PC-9 (cell line): ENCODE data around the gene FKBP1B. TPM values are rescaled to one million over a fixed set of nuclear protein-coding genes. Genes with fewer than 3 reads are reported as not detected.

ENCODE experiments used
- BruUV-seq: library from RNA; stranded (reverse); fragments of 400-500 nt; replicated peaks from 2 replicates; lab custom pipeline; 2021; lab: Mats Ljungman, UMichigan
- CTCF ChIA-PET: fragments of 300-600 bp; sonication (Branson Sonifier 250); formaldehyde crosslinking; loops from one replicate; lab custom pipeline; 2022; ENCODE audit warnings: antibody characterized with exemption; lab: Charles Lee
- POLR2A ChIA-PET: fragments of 300-600 bp; sonication (Branson Sonifier 250); formaldehyde crosslinking; loops from one replicate; lab custom pipeline; 2022; ENCODE audit warnings: antibody characterized with exemption; ENCODE audit not compliant: unreplicated experiment; lab: Charles Lee
- DNase-seq, 2 experiments: peaks; one replicate each; pipeline versions ENCODE4 v3.0.0 to v3.0.0-alpha.2; 2015 to 2022; ENCODE audit warnings: mixed read lengths in 1 of 2
- H2AFZ ChIP-seq: fragments of 200-600 bp; sonication (generic); 2 replicates; pipeline ENCODE4 v1.8.1; 2017; ENCODE audit warnings: antibody characterized with exemption
- H3F3A ChIP-seq: fragments of 200-600 bp; sonication (generic); 2 replicates; pipeline ENCODE4 v1.8.1; 2017; ENCODE audit warnings: antibody characterized with exemption, mild to moderate bottlenecking, low read depth; ENCODE audit not compliant: insufficient read depth
- H3K27ac ChIP-seq: fragments of 200-600 bp; sonication (generic); 2 replicates; pipeline ENCODE4 v1.6.1; 2016; ENCODE audit warnings: mixed run types
- H3K27me3 ChIP-seq: fragments of 200-600 bp; sonication (generic); 2 replicates; pipeline ENCODE4 v1.6.1; 2016; ENCODE audit warnings: low read depth, mixed run types; ENCODE audit not compliant: insufficient read depth
- H3K36me3 ChIP-seq: fragments of 200-600 bp; sonication (generic); 2 replicates; pipeline ENCODE4 v1.6.1; 2016; ENCODE audit warnings: low read depth, mixed run types
- H3K4me1 ChIP-seq: fragments of 200-600 bp; sonication (generic); replicated peaks from 2 replicates; pipeline ENCODE4 v1.6.1; 2016; ENCODE audit warnings: mixed run types; ENCODE audit not compliant: insufficient read depth
- H3K4me2 ChIP-seq: fragments of 200-600 bp; sonication (generic); 2 replicates; pipeline ENCODE4 v1.6.1; 2017; ENCODE audit warnings: mixed run types
- H3K4me3 ChIP-seq: fragments of 200-600 bp; sonication (generic); 2 replicates; pipeline ENCODE4 v1.6.1; 2016; ENCODE audit warnings: mixed run types
- H3K79me2 ChIP-seq: fragments of 200-600 bp; sonication (generic); 2 replicates; pipeline ENCODE4 v1.6.1; 2017; ENCODE audit warnings: low read depth, mixed run types
- H3K9me2 ChIP-seq: fragments of 200-600 bp; sonication (generic); 2 replicates; pipeline ENCODE4 v1.8.1; 2017; ENCODE audit warnings: mild to moderate bottlenecking; ENCODE audit not compliant: insufficient read depth
- H3K9me3 ChIP-seq: fragments of 200-600 bp; sonication (generic); 2 replicates; pipeline ENCODE4 v1.8.1; 2016; ENCODE audit warnings: low read depth; ENCODE audit not compliant: insufficient read depth
- H4K20me1 ChIP-seq: fragments of 200-600 bp; sonication (generic); 2 replicates; pipeline ENCODE4 v1.8.1; 2017; ENCODE audit not compliant: insufficient read depth
- CTCF ChIP-seq: fragments of 200-600 bp; sonication (generic); conservative IDR thresholded peaks from 2 replicates; pipeline ENCODE4 v1.6.1; 2017; ENCODE audit warnings: mixed run types, antibody characterized with exemption, mild to moderate bottlenecking, moderate library complexity
- EZH2 ChIP-seq: fragments of 200-600 bp; sonication (generic); IDR thresholded peaks from 2 replicates; pipeline ENCODE4 v1.8.0; 2017; ENCODE audit warnings: antibody characterized with exemption, low read depth
- intact Hi-C: fragments of 100-400 bp; cut with micrococcal nuclease; formaldehyde crosslinking; loops from one replicate; pipeline ENCODE4 v1.10.0; 2022; ENCODE audit not compliant: unreplicated experiment
- total RNA-seq: library from RNA; stranded (reverse); gene quantifications from 2 replicates; pipeline ENCODE4 v1.2.3, GENCODE V29; 2021

Gene FKBP1B
- total RNA-seq, 1 experiment from 2014 or later: 4.5 TPM

GRCh38 chr2:24084386-24085199, 35.1 kb downstream of the FKBP1B start, which contains the start of gene TP53I3:
TSS of gene TP53I3 (minus strand) at chr2:24084834. CDS start at chr2:24084326, 508 bp downstream.
- no peaks in the 10 kb centered on the region for H3K9me2 ChIP-seq
- H3K4me3 ChIP-seq: peak within 1 kb of the TSS; percentile 71
- H3K79me2 ChIP-seq: no peaks in the 10 kb centered on the region
- H3K36me3 ChIP-seq: no peaks in the 10 kb centered on the region
- no peaks in the 10 kb centered on the region for H3K27me3 ChIP-seq
- peak; percentile 96 for TF ChIP-seq CTCF
- no peak for TF ChIP-seq EZH2
- TSS peak; percentile 77 for BruUV-seq
- no peaks in the 10 kb centered on the region for H4K20me1 ChIP-seq
- DNase-seq: peak; percentile 75 to 91
- H3K27ac ChIP-seq: peak within 1 kb of the TSS; percentile 61
- H2AFZ ChIP-seq: peak within 1 kb of the TSS; percentile 95
- ChIA-PET POLR2A (interaction anchor here (0.5 to 1.5 kb wide), 6 partner anchors 23 to 372 kb away, joined by 3 to 9 read pairs (median 5); partner anchors contain the start of gene ATAD2B), CTCF (interaction anchor here (0.6 to 1.8 kb wide), 8 partner anchors 24 to 260 kb away, joined by 3 to 14 read pairs (median 3); partner anchors contain the start of genes ATAD2B and WDCP)
- H3K4me2 ChIP-seq: peak within 1 kb of the TSS; percentile 86
- H3K9me3 ChIP-seq: no peaks in the 10 kb centered on the region
- intact Hi-C loops: loop anchor here (1.0 to 5.0 kb wide), 11 partner anchors 8 to 708 kb away; partner anchors contain the start of genes ATAD2B, CENPO, FAM228B and ITSN2
- peaks cover 18% of the 10 kb centered on the region for H3K4me1 ChIP-seq
- H3F3A ChIP-seq: peaks cover 27% of the 10 kb centered on the region

DNA sequence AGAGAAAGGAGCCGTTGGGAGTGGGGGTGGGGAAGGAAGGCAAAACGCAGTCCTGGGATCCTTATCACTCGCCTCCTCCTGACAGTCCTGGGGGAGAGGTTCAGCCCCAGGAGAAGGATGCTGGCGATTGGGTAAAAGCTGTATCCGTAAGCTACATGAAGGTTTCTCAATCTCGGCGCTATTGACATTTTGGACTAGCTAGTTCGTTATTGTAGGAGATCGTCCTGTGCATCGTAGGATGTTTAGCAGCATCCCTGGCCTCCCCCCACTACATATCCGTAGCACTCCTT, 35.6 kb downstream of the FKBP1B start:
- Histone ChIP-seq H3F3A (peaks cover 27% of the 10 kb centered on the region), H3K4me1 (peaks cover 18% of the 10 kb centered on the region), H3K79me2 (no peaks in the 10 kb centered on the region), H2AFZ (peak overlapping the region; percentile 95), H3K4me2 (peak overlapping the region; percentile 86), H3K36me3 (no peaks in the 10 kb centered on the region), H4K20me1 (no peaks in the 10 kb centered on the region), H3K27ac (peak overlapping the region; percentile 61), H3K9me3 (no peaks in the 10 kb centered on the region), H3K27me3 (no peaks in the 10 kb centered on the region), H3K4me3 (peak overlapping the region; percentile 71), H3K9me2 (no peaks in the 10 kb centered on the region)
- intact Hi-C loops: loop anchor here (2.0 kb wide), 2 partner anchors 70 to 142 kb away; no protein-coding TSS in a partner anchor
- BruUV-seq: no TSS peak
- no peak for DNase-seq
- no peak for TF ChIP-seq EZH2
- TF ChIP-seq CTCF: no peak
- ChIA-PET CTCF (interaction anchor here (0.8 to 1.8 kb wide), 2 partner anchors 40 to 260 kb away, joined by 3 to 6 read pairs; no protein-coding TSS in a partner anchor), POLR2A (no interaction called here)

DNA sequence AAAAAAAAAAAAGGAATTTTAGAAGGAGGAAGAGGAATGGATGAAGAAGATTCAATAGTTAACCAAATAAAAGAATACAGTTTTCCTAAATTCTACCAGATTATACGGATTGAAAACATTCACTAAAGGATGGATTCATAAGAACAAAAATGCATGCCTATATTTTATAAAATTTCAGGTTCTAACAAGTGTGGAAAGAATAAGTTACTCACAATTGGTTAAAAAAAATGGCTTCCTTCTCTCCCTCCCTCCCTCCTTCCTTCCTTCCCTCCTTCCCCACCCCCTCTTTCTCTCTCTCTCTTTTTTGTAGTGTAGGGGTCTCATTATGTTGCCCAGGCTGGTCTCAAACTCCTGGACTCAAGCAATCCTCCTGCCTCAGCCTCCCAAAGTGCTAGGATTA, 36.7 kb downstream of the FKBP1B start:
- no peak overlapping the region for H3K27ac ChIP-seq
- TF ChIP-seq CTCF (no peak), EZH2 (no peak)
- no peaks in the 10 kb centered on the region for H4K20me1 ChIP-seq
- CTCF ChIA-PET: no interaction called here
- no peaks in the 10 kb centered on the region for H3K27me3 ChIP-seq
- intact Hi-C loops: no loop called here
- DNase-seq: no peak
- POLR2A ChIA-PET: no interaction called here
- no peak overlapping the region for H3K4me3 ChIP-seq
- peaks cover 25% of the 10 kb centered on the region for H3F3A ChIP-seq
- H3K4me1 ChIP-seq: peaks cover 18% of the 10 kb centered on the region
- H2AFZ ChIP-seq: no peak overlapping the region
- no peaks in the 10 kb centered on the region for H3K9me2 ChIP-seq
- H3K4me2 ChIP-seq: no peak overlapping the region
- BruUV-seq: no TSS peak
- no peaks in the 10 kb centered on the region for H3K9me3 ChIP-seq
- no peaks in the 10 kb centered on the region for H3K36me3 ChIP-seq
- no peaks in the 10 kb centered on the region for H3K79me2 ChIP-seq
